IMR-90 (cell line): ENCODE measurements around the gene PRMT1.

Experiments used
- BHLHE40 ChIP-seq: fragments of 150-350 bp; IDR thresholded peaks from 2 replicates; pipeline ENCODE4 v1.6.1; 2016; ENCODE audit warnings: mild to moderate bottlenecking, low read depth, low read length
- FOS ChIP-seq: fragments of 150-350 bp; IDR thresholded peaks from 2 replicates; pipeline ENCODE4 v1.6.1; 2016; ENCODE audit warnings: low read depth, low read length
- MAZ ChIP-seq: IDR thresholded peaks from 2 replicates; pipeline ENCODE4 v1.6.1; 2012; ENCODE audit warnings: low read depth, mild to moderate bottlenecking, low read length, improper control_type of control experiment, moderate library complexity, borderline replicate concordance
- MXI1 ChIP-seq: IDR thresholded peaks from 2 replicates; pipeline ENCODE4 v1.6.1; 2012; ENCODE audit warnings: low read depth, mild to moderate bottlenecking, low read length, moderate library complexity, borderline replicate concordance
- POLR2A ChIP-seq: IDR thresholded peaks from 2 replicates; pipeline ENCODE4 v1.6.1; 2012; ENCODE audit warnings: mild to moderate bottlenecking, low read depth, low read length
- RAD21 ChIP-seq: IDR thresholded peaks from 2 replicates; pipeline ENCODE4 v1.6.1; 2012; ENCODE audit warnings: low read length, improper control_type of control experiment
- RCOR1 ChIP-seq: IDR thresholded peaks from 2 replicates; pipeline ENCODE4 v1.6.1; 2012; ENCODE audit warnings: mild to moderate bottlenecking, low read length, improper control_type of control experiment; ENCODE audit not compliant: insufficient replicate concordance
- TF ChIP-seq, protein P1 (sequence below): conservative IDR thresholded peaks from 2 replicates; pipeline ENCODE4 v1.5.1; 2012; ENCODE audit warnings: mild to moderate bottlenecking, low read depth, low read length, improper control_type of control experiment

DNA sequence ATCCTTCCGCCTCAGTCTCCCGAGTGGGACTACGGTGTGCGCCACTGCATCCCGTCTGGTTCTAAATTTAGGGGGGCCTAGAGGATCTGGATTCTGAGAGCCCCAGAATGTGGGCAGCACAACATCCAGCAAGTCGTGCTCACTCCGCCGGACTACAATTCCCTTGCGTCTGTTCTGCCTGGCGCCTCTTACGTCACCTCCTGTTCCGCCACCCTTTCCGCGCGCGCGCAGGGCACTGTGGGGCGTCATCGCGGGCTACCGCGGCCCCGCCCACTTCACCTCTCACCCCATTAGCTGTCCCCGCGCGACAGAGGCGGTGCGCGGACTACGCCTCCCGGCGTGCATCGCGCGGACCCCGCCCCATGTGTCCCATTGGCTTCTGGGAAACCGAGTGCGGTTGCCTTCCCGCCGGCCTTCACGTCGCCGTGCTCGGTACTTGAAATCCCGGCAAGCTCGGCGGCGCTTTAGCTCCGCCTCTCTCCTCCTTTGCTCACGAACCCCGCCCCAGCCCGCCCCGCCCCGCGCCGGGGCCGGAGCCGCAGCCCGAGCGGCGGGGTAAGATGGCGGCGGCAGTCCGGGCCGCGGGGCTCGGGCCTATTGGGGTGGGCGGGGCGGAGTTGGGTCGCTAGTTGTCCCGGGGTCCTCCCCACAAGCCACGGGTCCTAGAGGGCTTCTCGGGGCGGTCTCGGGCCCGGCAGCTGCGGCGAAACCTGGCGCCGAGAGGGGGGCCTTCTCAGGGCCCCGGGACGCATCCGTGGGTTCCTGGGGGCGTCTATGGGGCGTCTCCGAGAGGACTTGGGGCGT lies 35.2 kb upstream of the PRMT1 start, which contains the start of gene SCAF1:
- TF ChIP-seq, protein P1, sequence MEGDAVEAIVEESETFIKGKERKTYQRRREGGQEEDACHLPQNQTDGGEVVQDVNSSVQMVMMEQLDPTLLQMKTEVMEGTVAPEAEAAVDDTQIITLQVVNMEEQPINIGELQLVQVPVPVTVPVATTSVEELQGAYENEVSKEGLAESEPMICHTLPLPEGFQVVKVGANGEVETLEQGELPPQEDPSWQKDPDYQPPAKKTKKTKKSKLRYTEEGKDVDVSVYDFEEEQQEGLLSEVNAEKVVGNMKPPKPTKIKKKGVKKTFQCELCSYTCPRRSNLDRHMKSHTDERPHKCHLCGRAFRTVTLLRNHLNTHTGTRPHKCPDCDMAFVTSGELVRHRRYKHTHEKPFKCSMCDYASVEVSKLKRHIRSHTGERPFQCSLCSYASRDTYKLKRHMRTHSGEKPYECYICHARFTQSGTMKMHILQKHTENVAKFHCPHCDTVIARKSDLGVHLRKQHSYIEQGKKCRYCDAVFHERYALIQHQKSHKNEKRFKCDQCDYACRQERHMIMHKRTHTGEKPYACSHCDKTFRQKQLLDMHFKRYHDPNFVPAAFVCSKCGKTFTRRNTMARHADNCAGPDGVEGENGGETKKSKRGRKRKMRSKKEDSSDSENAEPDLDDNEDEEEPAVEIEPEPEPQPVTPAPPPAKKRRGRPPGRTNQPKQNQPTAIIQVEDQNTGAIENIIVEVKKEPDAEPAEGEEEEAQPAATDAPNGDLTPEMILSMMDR = no peak
- TF ChIP-seq FOS (0 out of 2 replicates have a peak, but pooled peaks have one; percentile 15), RCOR1 (no peak), POLR2A (peak; percentile 92), MAZ (peak; percentile 82; the same call in 1 of the 2 replicates), BHLHE40 (0 out of 2 replicates have a peak, but pooled peaks have one; percentile 16), RAD21 (no peak), MXI1 (0 out of 2 replicates have a peak, but pooled peaks have one; percentile 20)
